GM19372 (cell line): Measurements from ENCODE around the gene TECPR2.
"Not testable (repeated sequence)": the region's sequence is repeated elsewhere in the genome, so short reads cannot be mapped to it uniquely, and the experiment has no call there.

Experiments used
- ATAC-seq: cut with Tn5 transposase; IDR thresholded peaks from one replicate; pipeline ENCODE4 v1.9.1; 2021; ENCODE audit warnings: mild to moderate bottlenecking, low read depth, moderate library complexity; ENCODE audit not compliant: unreplicated experiment

TECPR2 gene

DNA sequence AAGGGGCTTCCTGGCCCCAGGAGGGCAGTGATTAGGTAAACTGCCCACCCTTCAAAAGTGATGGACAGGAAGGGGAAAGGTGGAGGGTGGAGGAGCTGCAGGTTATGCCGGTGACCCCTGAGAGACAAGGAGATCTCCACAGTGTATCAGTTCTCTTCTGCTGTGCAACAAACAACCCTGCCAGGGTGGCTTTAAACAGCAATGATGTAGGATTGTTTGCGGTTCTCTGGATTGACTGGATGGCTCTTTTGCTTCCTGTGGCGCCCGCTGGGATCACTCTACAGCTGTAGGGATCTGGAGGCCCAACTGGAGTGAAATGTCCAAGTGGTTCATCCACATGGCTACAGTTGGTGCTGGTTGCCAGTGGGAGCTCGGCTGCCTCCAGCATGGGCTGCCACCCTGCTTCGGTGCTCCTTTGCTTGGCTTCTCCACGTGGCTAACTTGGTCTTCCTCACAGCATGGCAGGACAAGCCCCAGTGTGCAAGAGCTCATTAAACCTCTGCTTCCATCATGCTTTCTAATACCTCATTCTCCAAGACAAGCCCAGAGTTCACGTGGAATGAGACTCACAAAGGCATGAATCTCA is 155.4 kb downstream of the TECPR2 start:
- ATAC-seq: no peak

DNA sequence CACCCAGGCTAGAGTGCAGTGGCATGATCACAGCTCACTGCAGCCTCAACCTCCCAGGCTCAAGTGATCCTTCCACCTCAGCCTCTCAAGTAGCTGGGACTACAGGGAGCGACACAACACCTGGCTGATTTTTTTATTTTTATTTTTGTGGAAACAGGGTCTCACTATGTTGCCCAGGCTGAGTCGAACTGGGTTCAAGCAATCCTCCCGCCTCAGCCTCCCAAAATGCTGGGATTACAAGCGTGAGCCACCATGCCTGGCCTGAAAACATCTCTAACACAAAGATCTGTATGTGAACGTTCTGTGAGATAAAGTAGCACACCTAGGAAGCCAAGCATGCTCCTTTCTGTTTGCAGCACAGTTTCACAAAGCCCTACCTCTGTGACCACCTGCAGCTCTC is 157.0 kb downstream of the TECPR2 start:
- ATAC-seq: not testable (repeated sequence)

DNA sequence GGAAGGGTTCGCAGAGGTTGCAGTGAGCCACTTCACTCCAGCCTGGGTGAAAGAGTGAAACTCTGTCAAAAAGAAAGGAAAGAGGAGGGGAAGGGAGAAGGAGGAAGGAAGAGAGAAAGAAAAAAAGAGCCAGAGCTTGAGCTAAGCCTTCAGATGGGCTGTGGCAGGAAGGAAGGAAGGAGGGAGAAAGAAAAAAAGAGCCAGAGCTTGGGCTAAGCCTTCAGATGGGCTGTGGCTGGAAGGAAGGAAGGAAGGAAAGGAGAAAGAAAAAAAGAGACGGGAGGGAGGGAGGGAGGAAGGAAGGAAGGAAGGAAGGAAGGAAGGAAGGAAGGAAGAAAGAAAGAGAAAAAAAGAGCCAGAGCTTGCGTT is 160.4 kb downstream of the TECPR2 start:
- ATAC-seq: no peak

DNA sequence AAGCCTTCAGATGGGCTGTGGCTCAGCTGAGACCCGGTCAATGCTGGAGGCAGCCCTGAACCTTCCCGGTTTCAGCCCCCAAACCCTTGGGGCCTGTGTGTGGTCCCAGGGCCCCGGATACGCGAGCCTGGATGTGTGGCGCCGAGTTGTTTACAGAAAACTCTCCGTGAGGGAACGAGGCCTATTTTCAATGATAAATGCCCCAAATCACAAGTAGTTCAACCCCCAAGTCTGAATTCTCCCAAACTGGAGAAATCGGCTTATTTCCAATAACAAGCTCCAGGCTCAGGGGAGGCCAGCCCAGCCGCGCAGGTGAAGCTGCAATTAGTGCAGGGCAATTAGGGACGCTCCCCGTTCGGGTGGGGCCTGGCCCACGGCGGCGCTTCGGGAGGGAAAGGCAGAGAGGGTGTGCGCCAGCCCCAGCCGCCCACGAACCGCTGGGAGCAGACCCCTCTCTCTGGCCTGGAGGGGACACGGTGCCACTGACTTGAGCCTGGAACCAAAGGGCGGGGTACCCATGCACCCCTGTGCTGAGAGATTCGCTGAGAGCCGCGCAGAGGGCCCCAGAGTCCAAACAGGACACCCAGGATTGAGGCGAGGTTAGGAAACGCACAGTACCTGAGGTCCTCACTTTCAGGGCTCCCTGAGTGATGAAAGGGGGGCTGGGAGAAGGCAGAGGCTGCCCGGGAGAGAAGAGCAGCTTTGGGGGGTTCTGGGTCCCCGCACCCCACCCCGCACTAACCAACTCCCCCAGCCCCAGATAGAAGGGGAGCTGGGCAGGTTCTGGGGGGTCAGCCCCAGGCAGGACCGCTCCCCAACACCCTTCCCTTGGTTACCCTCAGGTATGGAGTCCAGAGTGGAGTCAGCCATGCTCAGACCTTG is 161.1 kb downstream of the TECPR2 start:
- ATAC-seq: no peak

DNA sequence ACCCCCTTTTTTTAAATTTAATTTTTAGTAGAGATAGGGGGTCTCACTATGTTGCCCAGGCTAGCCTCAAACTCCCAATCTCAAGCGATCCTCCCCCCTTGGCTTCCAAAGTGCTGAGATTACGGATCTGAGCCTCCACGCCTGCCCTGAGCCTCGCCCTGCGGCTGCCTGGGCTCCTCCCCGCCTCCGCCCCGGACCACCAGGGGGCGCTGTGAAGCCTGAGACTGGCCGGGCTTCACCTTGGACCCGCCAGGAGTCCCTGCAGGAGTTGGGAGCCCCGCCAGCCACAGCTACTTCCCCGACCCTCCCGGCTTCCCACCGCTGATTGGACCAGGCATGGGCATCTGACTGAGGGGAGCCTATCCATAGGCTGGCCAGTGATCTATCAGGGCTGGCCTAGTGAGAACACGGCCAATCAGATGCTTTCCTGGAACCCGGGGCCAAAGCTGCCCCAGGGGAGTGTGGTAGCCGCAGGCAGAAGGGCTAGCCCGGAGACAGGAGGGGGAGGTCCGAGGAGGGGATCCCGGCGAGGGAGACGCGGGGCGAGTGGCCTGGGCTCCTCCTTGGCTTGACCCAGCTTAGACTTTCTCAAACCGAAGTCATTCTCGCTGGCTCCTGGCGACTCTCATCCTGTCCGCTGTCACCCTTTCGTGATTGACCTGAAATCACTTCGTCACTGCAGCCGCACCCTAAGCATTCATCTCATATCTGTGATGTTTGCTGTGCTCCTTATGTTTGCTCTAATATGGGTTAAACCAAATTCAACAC is 161.9 kb downstream of the TECPR2 start:
- ATAC-seq: peak; percentile 97

DNA sequence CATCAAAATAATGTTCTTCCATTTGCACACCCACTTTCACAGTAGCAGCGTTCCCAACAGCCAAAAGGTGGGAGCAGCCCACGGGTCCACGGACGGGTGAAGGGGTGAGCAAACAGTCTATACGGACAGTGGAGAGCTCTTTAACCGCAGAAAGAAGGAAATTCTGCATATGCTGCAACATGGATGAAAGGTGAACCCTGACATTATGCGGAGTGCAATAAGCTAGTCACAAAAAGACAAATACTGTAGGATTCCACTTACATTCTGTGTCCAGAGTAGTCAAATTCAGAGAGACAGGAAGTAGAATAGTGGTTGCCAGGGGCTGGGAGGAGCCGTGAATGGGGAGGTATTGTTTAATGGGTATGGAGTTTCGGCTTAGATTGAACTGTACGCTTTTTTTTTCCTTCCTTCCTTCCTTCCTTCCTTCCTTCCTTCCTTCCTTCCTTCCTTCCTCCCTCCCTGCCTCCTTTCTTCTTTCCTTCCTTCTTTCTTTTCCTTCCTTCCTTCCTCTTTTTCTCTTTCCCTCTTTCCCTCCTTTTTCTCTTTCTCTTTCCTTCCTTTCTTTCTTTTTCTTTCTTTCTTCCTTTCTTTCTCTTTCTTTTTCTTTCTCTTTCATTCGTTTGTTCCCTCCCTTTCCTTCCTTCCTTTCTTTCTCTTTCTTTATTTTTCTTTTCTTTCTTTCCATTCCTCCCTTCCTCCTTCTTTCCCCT is 162.6 kb downstream of the TECPR2 start:
- no peak for ATAC-seq

DNA sequence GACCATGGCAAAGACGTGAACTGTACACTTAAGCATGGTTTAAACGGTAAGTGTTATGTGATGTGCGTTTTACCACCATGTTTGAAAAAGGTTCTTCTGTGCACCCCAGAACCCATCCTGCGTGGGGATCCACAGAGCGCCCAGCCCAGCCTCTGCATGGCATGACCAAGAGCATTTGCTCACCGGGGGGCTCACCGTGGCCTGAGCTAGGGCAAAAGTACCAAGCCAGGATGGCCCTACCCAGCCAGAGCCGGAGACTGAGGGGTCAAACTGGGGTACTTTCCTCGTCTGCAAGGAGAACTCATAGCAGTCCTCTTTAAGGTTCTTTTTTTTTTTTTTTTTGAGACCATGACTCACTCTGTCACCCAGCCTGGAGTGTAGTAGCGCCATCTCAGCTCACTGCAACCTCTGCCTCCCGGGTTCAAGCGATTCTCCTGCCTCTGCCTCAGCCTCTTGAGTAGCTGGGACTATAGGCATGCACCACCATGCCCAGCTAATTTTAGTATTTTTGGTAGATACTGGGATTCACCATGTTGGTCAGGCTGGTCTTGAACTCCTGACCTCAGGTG is 163.3 kb downstream of the TECPR2 start:
- no peak for ATAC-seq

DNA sequence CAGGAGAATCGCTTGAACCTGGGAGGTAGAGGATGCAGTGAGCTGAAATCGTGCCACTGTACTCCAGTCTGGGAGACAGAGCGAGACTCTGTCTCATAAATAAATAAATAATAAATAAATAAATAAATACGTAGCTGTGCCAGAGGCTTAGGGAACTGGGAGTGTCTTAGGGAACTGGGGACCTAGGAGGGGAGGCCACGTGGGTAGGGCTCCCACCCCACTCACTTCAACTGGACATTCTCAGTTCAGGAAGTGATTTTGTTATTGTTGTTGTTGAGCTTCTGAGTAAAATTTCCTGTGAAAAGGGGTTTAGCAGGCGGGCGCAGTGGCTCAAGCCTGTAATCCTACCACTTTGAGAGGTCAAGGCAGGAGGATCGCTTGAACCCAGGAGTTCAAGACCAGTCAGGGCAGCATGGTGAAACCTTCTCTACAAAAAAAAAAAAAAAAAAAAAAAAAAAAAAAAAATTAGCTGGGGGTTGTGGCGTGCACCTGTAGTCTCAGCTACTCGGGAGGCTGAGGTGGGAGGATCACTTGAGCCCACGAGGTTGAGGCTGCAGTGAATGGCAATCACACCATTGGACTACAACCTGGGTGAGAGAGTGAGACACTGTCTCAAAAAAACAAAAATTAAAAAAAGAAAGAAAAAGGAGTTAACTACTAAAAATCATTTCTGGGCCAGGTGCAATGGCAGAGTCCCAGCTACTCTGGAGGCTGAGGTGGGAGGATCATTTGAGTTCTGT is 165.9 kb downstream of the TECPR2 start:
- ATAC-seq: no peak

DNA sequence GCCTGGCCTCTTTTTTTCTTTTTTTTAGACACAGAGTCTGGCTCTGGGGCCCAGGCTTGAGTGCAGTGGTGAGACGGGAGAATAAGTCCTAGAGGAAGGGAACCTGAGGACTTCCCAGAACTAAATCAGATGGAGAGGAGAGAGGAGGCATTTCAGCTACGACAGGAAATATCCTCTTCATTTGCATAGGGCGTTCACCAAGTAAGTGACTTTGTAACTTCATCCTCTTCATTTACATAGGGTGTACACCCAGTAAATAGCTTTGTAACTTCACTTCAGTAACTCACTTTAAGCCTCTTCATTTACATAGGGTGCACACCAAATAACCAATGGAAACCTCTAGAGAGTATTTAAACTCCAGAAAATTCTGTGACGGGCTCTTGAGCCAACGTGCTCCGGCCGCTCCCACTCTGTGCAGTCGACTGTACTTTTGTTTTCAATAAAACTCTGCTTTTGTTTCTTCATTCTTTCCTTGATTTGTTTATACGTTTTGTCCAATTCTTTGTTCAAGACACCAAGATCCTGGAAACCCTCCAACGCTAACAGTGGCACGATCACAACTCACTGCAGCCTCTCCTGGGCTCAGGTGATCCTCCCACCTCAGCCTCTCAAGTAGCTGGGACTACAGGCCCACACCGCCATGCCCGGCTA is 168.2 kb downstream of the TECPR2 start:
- no peak for ATAC-seq

DNA sequence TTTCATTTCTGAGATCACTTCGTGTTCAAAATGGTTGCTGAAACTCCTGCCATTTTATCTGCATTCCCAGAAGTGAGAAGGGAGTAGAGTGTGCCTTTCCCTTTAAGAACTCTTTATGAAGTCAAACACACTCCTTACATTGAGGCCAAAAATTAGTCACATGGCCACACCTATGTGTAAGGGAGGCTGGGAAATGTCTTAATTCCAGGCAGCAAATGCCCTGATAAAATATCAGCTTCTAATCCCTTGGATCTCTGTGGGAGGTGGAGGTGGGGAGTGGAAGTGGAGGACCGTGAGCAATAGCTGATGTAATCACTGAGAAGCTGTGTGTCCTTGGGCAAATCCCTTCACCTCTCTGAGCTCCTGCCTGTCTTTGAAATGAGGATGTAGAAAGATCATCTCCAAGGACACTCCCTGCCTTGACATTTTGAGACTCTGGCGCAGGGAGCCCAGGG is 169.5 kb downstream of the TECPR2 start:
- no peak for ATAC-seq

DNA sequence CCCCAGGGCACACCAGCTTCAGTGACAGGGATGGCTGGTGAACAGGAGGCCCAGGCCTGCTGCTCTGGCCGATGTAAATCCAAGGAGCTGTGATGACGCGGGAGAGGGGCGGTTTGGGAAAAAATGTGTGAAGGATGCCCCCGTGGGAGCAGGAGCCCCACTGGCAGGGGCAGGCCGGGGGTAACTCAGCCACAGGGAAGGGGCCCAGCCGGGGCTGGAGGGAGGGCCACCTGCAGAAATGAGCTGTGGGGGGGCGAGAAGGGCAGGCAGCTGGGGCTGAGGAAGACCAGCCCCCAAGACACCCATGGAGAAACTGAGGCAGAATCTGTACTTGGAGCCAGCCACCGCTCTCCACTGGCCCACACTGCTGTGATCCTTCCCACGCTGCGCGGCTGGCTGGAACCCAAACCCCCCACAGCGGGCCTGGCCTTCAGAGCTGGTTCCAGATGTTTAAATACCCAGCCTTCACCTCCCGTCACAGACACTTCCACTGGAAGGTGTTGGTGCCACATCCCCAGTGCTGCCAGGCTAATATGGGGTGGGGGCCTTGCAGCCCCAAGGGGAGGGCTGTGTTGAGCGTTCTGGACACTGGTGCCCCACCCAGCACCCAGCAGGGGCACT is 175.3 kb downstream of the TECPR2 start:
- ATAC-seq: no peak

DNA sequence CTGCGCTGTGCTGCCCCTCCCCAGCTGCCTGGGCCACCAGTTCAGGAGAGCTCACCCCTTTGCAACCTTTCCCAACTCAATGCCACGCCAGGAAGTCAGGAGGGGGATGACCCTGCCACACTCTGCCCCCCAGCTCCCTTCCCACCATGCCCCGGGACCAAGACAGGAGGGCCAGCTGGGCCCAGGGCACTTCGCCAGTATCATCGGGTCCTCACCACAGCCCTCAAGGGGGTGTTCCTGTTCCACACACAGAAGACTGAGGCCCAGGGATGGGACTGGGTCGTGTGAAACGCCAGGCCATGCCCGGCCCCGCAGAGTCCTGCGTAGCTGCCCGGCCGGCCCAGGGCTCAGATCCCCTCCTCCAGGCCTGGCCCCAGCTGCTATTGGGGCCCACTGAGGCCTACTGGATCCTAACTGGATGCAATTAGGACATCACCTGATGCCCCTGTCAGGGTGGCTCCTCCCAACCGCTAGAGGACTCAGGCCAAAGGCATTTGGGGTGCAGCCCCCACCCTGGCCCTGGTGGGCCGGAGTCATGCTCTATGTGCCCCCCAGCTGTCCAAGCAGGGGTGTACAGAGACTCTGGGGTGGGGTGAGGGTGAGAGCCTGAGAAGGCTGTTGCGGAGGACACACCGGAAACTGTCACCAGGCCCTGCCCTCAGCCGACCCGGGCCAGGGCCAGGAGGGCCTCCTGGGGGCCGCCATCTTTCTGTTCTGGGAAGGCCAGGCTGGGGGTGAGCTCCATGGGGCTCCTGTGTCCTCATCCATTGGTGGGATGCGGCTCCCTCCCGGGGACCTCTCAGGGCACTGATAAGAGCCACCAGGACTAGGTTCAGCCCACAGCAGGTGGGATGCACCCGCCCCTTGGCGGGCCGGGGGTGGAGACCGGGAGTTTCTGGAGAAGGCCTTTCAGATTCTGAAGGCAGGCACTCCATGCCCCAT is 176.1 kb downstream of the TECPR2 start:
- ATAC-seq: no peak

DNA sequence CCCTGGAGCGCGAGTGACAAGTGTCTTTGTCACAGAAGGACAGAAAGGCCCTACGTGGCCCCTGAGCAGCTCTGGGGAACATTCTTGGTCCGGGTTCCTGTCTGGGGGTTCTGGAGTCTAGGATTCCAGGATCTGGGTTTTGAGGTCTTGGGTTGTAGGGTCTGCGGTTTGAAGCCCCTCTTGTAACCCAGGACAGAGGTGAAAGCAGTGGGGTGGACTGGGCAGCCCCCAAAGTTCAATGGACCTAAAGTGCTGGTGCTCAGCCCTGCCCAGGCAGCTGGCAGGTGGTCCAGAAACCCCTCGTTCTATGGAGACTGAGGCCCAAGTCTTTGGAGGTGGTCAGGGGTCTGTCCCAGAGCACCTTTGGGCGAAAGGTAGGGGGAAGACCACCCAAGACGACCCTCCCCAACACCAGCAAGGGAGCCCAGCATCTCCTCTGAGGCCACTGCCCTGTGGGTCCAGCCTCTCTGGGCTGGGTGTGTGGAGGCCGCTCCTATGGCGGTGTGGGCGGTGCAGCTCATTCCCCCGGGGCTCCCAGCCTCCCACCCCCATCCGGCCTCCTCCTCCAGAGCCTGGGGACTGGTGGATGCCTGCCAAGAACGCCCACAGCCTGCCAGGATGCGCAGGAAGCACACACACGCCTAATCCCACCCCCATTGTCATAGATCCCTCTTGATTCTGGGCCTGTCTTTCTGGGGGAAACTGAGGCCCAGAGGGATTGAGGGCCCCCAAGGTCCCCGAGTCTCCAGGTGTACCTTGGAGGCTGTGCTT is 177.0 kb downstream of the TECPR2 start:
- no peak for ATAC-seq

DNA sequence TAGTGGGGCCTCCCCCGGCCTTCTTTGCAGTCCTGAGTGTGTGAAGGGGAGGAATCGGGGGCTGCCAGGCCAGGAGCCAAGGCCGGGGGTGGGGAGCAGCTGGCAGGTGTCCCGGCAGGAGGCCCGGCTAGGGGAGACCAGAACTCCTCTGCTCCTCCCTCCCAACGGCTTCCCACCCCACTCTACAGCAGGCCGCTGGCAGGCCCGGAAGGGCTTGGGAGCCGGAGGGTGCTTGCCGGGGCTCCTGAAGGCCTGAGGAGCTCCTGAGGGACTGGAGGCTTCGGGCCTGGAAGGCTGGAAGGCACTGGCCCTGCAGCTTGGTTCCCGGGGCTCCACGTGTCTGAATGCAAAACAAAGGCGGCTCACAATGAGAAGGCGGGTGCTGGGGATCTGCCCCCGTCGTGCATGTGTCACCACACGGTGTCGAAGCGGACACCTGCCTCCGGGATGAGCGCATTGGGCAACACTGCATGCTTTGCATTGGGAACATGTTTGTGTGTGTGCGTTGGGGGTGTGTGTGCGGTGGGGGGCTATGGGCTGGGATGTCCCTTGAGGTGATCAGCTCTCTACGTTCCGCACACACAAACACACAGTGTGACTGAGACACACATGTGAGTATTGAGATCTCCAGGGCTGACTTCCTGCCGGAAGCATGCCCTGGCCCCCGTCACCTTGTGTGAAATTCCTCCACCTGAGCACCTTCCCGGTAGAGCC is 177.7 kb downstream of the TECPR2 start:
- ATAC-seq: no peak

DNA sequence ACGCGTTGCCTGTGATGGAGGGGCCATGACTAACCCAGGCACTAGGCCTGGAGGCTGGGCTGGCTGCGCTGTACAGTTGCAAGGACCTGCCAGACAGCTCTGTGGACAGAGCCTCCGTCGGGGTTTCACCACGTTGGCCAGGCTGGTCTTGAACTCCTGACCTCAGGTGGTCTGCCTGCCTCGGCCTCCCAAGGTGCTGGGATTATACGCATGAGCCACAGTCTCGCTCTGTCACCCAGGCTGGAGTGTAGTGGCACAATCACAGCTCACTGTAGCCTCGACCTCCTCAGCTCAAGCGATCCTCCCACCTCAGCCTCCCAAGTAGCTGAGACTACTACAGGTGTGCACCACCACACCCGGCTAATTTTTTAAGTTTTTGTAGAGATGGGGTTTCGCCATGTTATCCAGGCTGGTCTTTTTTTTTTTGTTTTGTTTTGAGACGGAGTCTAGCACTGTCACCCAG is 178.3 kb downstream of the TECPR2 start:
- ATAC-seq: not testable (repeated sequence)

DNA sequence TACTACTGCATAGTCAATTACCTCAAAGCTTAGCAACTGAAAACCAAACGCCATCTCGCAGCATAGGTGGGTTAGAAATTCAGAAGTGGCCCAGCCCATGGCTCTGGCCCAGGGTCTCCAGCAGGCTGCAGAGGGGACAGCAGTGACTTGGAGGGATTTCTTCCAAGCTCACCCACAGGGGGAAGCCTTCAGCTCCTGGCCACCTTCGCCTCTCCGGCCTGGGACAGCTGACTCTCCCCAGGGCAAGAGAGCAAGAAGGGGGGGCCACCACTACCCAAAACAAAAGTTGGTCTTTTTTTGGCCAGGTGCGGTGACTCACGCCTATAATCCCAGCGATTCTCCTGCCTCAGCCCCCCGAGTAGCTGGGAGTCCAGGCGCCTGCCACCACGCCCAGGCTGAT is 179.0 kb downstream of the TECPR2 start:
- no peak for ATAC-seq
